Prostate gland (tissue), 2 donors: ENCODE results near the gene IFT27.

Source experiments
- POLR2A ChIP-seq: fragments of 450-650 bp; IDR thresholded peaks from one replicate; pipeline ENCODE4 v1.6.1; 2016; ENCODE audit warnings: antibody characterized with exemption, mild to moderate bottlenecking
- POLR2AphosphoS5 ChIP-seq: sonication (generic); formaldehyde crosslinking; IDR thresholded peaks from one replicate; pipeline ENCODE4 v1.6.1; 2017; ENCODE audit warnings: antibody characterized with exemption
- TF ChIP-seq, protein P1 (sequence below), 4 experiments: fragments of 200-600 bp in 2 of 4; fragments of 450-650 bp in 2 of 4; sonication (generic) in 2 of 4; IDR thresholded peaks; 1 replicate in 3 of 4; 2 replicates in 1 of 4; pipeline ENCODE4 v1.5.1; 2016 to 2019; ENCODE audit warnings: antibody characterized with exemption in 4 of 4, mild to moderate bottlenecking in 2 of 4, moderate library complexity in 2 of 4

DNA sequence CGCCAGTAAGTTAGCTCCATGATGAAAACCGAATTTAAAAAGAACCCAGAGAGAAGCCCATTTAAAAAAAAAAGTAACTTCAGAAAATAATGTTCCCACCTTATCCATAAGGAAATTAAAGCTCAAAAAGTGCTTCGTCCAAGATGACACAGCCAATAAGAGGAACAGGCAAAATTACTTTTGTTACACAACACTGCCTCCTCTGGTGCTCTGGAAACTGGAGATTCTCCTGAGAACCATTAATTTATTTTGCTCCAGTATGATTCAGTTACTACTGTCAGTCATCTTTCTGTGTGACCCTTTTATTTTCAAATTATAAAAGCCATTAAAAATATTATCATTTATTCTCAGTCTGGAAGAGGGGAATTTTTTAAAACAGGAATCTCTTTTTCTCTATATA is 2.0 kb downstream of the IFT27 start:
- TF ChIP-seq, protein P1, sequence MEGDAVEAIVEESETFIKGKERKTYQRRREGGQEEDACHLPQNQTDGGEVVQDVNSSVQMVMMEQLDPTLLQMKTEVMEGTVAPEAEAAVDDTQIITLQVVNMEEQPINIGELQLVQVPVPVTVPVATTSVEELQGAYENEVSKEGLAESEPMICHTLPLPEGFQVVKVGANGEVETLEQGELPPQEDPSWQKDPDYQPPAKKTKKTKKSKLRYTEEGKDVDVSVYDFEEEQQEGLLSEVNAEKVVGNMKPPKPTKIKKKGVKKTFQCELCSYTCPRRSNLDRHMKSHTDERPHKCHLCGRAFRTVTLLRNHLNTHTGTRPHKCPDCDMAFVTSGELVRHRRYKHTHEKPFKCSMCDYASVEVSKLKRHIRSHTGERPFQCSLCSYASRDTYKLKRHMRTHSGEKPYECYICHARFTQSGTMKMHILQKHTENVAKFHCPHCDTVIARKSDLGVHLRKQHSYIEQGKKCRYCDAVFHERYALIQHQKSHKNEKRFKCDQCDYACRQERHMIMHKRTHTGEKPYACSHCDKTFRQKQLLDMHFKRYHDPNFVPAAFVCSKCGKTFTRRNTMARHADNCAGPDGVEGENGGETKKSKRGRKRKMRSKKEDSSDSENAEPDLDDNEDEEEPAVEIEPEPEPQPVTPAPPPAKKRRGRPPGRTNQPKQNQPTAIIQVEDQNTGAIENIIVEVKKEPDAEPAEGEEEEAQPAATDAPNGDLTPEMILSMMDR (IDR thresholded peaks at IDR 0.05): peak in 2 of 4 experiments; percentile 37 to 41
- TF ChIP-seq POLR2AphosphoS5 (no peak), POLR2A (no peak)
